Smooth muscle cell (in vitro differentiated cells): Measurements from ENCODE around the gene HYAL2. TPM values are rescaled to one million over a fixed set of nuclear protein-coding genes. Genes with fewer than 3 reads are reported as not detected.

Source experiments
- DNase-seq: peaks from one replicate; lab custom pipeline; 2025; ENCODE audit not compliant: unreplicated experiment; lab: John Stamatoyannopoulos, UW
- H2AFZ ChIP-seq: fragments of 200-600 bp; sonication (generic); 2 replicates; pipeline ENCODE4 v1.6.0; 2016; ENCODE audit warnings: antibody characterized with exemption, low read depth, mild to moderate bottlenecking
- H3F3A ChIP-seq: fragments of 200-600 bp; sonication (generic); 2 replicates; pipeline ENCODE4 v1.6.0; 2017; ENCODE audit warnings: antibody characterized with exemption, low read depth
- H3K27ac ChIP-seq: fragments of 200-600 bp; sonication (generic); 2 replicates; pipeline ENCODE4 v1.5.1; 2016; ENCODE audit warnings: low read depth, mild to moderate bottlenecking
- H3K27me3 ChIP-seq: fragments of 200-600 bp; sonication (generic); 2 replicates; pipeline ENCODE4 v1.6.1; 2016; ENCODE audit warnings: low read depth, mild to moderate bottlenecking
- H3K36me3 ChIP-seq: fragments of 200-600 bp; sonication (generic); 2 replicates; pipeline ENCODE4 v1.5.1; 2016; ENCODE audit warnings: low read depth
- H3K4me1 ChIP-seq: fragments of 200-600 bp; sonication (generic); 2 replicates; pipeline ENCODE4 v1.5.1; 2016; ENCODE audit warnings: low read depth
- H3K4me2 ChIP-seq: fragments of 200-600 bp; sonication (generic); 2 replicates; pipeline ENCODE4 v1.6.0; 2016; ENCODE audit warnings: mild to moderate bottlenecking
- H3K4me3 ChIP-seq: fragments of 200-600 bp; sonication (generic); 2 replicates; pipeline ENCODE4 v1.5.1; 2016; ENCODE audit warnings: mild to moderate bottlenecking
- H3K79me2 ChIP-seq: fragments of 200-600 bp; sonication (generic); 2 replicates; pipeline ENCODE4 v1.6.0; 2016; ENCODE audit warnings: low read depth, mild to moderate bottlenecking
- H3K9ac ChIP-seq: fragments of 200-600 bp; sonication (generic); 2 replicates; pipeline ENCODE4 v1.6.0; 2016; ENCODE audit warnings: low read depth
- H3K9me3 ChIP-seq: fragments of 200-600 bp; sonication (generic); replicated peaks from 2 replicates; pipeline ENCODE4 v1.5.1; 2016; ENCODE audit warnings: low read depth
- H4K20me1 ChIP-seq: fragments of 200-600 bp; sonication (generic); 2 replicates; pipeline ENCODE4 v1.6.0; 2016; ENCODE audit warnings: low read depth
- CTCF ChIP-seq: fragments of 200-600 bp; sonication (generic); IDR thresholded peaks from 2 replicates; pipeline ENCODE4 v1.5.1; 2017; ENCODE audit warnings: borderline replicate concordance, mild to moderate bottlenecking, antibody characterized with exemption; ENCODE audit not compliant: insufficient read depth, poor library complexity, severe bottlenecking
- WGBS: methylation state at CpG from one replicate; pipeline ENCODE4 v1.1.7; 2016; ENCODE audit warnings: low lambda C conversion rate; 5-methylcytosine and 5-hydroxymethylcytosine counted together
- polyA plus RNA-seq: library from polyadenylated mRNA; unstranded; fragments of >200 nt; fragmentation: Nextera tagmentation; extraction: Ambion mirVana; gene quantifications from 2 replicates; pipeline ENCODE4 v1.2.1, GENCODE V29; 2016
- total RNA-seq: library from RNA; depleted of rRNA; stranded (reverse); fragments of >200 nt; gene quantifications from 2 replicates; pipeline ENCODE4 v1.2.3, GENCODE V29; 2014

Gene HYAL2
- total and polyA plus RNA-seq, 2 experiments from 2014 or later: 83.3 to 88.0 TPM

DNA sequence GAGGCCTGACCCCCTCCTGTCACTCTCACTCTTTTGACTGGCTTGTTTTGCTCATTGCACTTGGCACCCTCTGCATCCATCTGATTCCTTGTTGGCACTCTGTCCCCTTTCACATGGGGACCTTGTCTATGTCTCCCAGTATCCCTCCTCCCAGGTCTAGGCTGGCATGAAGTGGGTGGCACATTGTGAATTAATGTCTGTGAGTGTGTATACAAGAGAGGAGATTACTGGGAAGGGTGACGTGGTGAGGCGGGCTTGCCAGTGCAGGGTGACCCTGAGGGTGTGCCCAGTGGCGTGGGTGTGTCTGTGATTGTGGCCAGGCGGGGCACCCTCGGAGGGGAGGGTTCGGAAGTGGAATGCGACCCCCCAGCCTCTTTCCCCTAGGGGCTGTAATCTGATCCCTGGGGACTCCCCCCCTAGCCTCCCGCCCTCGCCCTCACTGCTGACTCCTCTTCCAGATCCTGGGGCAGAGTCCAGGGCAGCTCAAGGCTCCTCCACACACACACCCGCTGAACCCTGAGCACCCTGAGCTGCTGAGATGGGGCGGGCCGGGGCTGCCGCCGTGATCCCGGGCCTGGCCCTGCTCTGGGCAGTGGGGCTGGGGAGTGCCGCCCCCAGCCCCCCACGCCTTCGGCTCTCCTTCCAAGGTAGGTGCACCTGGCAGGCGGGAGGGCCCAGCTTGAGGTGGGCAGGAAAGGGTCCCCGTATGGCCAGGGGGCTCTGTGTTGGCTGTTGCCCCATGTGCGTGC is 53.7 kb downstream of the HYAL2 start, which contains the start of gene SEMA3B:
Gene SEMA3B (plus strand): TSS at position 445 of the 749 bp plus-strand sequence. CDS start 94 bp downstream, at position 539.
- H3K4me3 ChIP-seq: peak within 1 kb of the TSS; percentile 27
- no peaks in the 10 kb centered on the region for H3K36me3 ChIP-seq
- TF ChIP-seq CTCF: no peak
- H2AFZ ChIP-seq: no peak within 1 kb of the TSS
- peak within 1 kb of the TSS; percentile 94 for H3K4me2 ChIP-seq
- H4K20me1 ChIP-seq: no peaks in the 10 kb centered on the region
- no peaks in the 10 kb centered on the region for H3K9me3 ChIP-seq
- H3F3A ChIP-seq: peaks cover 15% of the 10 kb centered on the region
- H3K9ac ChIP-seq: peak within 1 kb of the TSS; percentile 48
- peaks cover 9% of the 10 kb centered on the region for H3K27me3 ChIP-seq
- peak within 1 kb of the TSS; percentile 67 for H3K27ac ChIP-seq
- DNase-seq: no peak
- no peaks in the 10 kb centered on the region for H3K79me2 ChIP-seq
- H3K4me1 ChIP-seq: peaks cover 49% of the 10 kb centered on the region
- 54% methylated on average over 21 of the region's 21 CpGs for WGBS

DNA sequence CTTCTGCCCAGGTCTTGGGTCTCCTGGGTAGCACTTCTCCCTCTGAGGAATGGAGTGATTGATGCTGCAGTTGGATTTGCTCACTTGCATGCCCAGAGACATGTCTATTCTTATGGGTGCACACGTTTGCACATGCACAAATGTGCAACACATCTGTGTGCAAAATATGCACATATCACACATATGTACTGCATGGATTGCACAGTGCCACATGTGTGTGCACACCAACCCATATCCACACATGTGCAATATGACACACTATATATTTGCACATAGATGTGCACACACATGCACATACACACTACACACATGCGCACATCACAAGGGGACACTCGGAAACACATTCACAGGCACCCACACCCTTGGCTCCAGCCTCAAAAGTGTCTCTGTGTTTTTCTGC is 54.3 kb downstream of the HYAL2 start:
- no peaks in the 10 kb centered on the region for H3K79me2 ChIP-seq
- peak overlapping the region; percentile 67 for H3K27ac ChIP-seq
- no peak overlapping the region for H3K4me3 ChIP-seq
- no peak overlapping the region for H3K9ac ChIP-seq
- no peak overlapping the region for H2AFZ ChIP-seq
- no peak for TF ChIP-seq CTCF
- peaks cover 53% of the 10 kb centered on the region for H3K4me1 ChIP-seq
- 85% methylated on average over 3 of the region's 3 CpGs for WGBS
- H4K20me1 ChIP-seq: no peaks in the 10 kb centered on the region
- H3K9me3 ChIP-seq: no peaks in the 10 kb centered on the region
- H3F3A ChIP-seq: peaks cover 19% of the 10 kb centered on the region
- H3K36me3 ChIP-seq: no peaks in the 10 kb centered on the region
- peaks cover 3% of the 10 kb centered on the region for H3K27me3 ChIP-seq
- peak overlapping the region; percentile 94 for H3K4me2 ChIP-seq
- DNase-seq: no peak

Other genes starting within 250 kb of the HYAL2 start
- 151 and 177 TPM in 2 replicates for gene RBM5, start 233.8 kb downstream of the HYAL2 start, total RNA-seq
- 56.0 and 67.6 TPM in 2 replicates for gene RBM5, start 233.8 kb downstream of the HYAL2 start, polyA plus RNA-seq
- gene SEMA3F, start 167.4 kb downstream of the HYAL2 start, total RNA-seq: 16.9 and 25.0 TPM in 2 replicates
- gene SEMA3F, start 167.4 kb downstream of the HYAL2 start, polyA plus RNA-seq: 9.2 and 17.8 TPM in 2 replicates
- not detected in 2 replicates for gene GNAT1, start 131.1 kb downstream of the HYAL2 start, total RNA-seq
- 0.24 TPM in 1 of 2 replicates, not detected in the other for gene GNAT1, start 131.1 kb downstream of the HYAL2 start, polyA plus RNA-seq
- gene SLC38A3, start 117.5 kb downstream of the HYAL2 start, total RNA-seq: 0.58 and 3.9 TPM in 2 replicates
- gene SLC38A3, start 117.5 kb downstream of the HYAL2 start, polyA plus RNA-seq: 3.5 and 4.2 TPM in 2 replicates
- gene GNAI2, start 86.5 kb downstream of the HYAL2 start, total RNA-seq: 209 and 230 TPM in 2 replicates
- 454 and 466 TPM in 2 replicates for gene GNAI2, start 86.5 kb downstream of the HYAL2 start, polyA plus RNA-seq
- gene SEMA3B, start 53.6 kb downstream of the HYAL2 start, total RNA-seq: 26.8 and 48.3 TPM in 2 replicates
- 26.3 and 70.7 TPM in 2 replicates for gene SEMA3B, start 53.6 kb downstream of the HYAL2 start, polyA plus RNA-seq
- gene LSMEM2, start 43.7 kb downstream of the HYAL2 start, total RNA-seq: 0.09 and 0.18 TPM in 2 replicates
- 0.87 TPM in 1 of 2 replicates, not detected in the other for gene LSMEM2, start 43.7 kb downstream of the HYAL2 start, polyA plus RNA-seq
- gene IFRD2, start 30.3 kb downstream of the HYAL2 start, total RNA-seq: 19.9 and 20.8 TPM in 2 replicates
- gene IFRD2, start 30.3 kb downstream of the HYAL2 start, polyA plus RNA-seq: 59.3 and 62.6 TPM in 2 replicates
- 1.6 and 2.5 TPM in 2 replicates for gene HYAL3, start 23.3 kb downstream of the HYAL2 start, total RNA-seq
- 3.7 and 6.7 TPM in 2 replicates for gene HYAL3, start 23.3 kb downstream of the HYAL2 start, polyA plus RNA-seq
- gene NAA80, start 23.3 kb downstream of the HYAL2 start, total RNA-seq: 11.3 and 13.0 TPM in 2 replicates
- 16.7 and 21.9 TPM in 2 replicates for gene NAA80, start 23.3 kb downstream of the HYAL2 start, polyA plus RNA-seq
- 0.54 and 1.0 TPM in 2 replicates for gene HYAL1, start 19.2 kb downstream of the HYAL2 start, total RNA-seq
- 1.4 TPM in 1 of 2 replicates, not detected in the other for gene HYAL1, start 19.2 kb downstream of the HYAL2 start, polyA plus RNA-seq
- 25.1 and 28.8 TPM in 2 replicates for gene TUSC2, start 5.5 kb upstream of the HYAL2 start, total RNA-seq
- gene TUSC2, start 5.5 kb upstream of the HYAL2 start, polyA plus RNA-seq: 53.4 and 57.5 TPM in 2 replicates
- gene RASSF1, start 18.1 kb upstream of the HYAL2 start, total RNA-seq: 25.3 and 27.6 TPM in 2 replicates
- 58.5 and 62.2 TPM in 2 replicates for gene RASSF1, start 18.1 kb upstream of the HYAL2 start, polyA plus RNA-seq
- gene ZMYND10, start 23.0 kb upstream of the HYAL2 start, total RNA-seq: 0.27 and 1.4 TPM in 2 replicates
- 0.21 and 1.7 TPM in 2 replicates for gene ZMYND10, start 23.0 kb upstream of the HYAL2 start, polyA plus RNA-seq
- gene NPRL2, start 28.0 kb upstream of the HYAL2 start, total RNA-seq: 18.0 and 25.1 TPM in 2 replicates
- gene NPRL2, start 28.0 kb upstream of the HYAL2 start, polyA plus RNA-seq: 29.3 and 39.7 TPM in 2 replicates
- gene CYB561D2, start 28.1 kb upstream of the HYAL2 start, total RNA-seq: 15.1 and 21.6 TPM in 2 replicates
- gene CYB561D2, start 28.1 kb upstream of the HYAL2 start, polyA plus RNA-seq: 22.6 and 30.7 TPM in 2 replicates
- gene TMEM115, start 36.8 kb upstream of the HYAL2 start, total RNA-seq: 33.6 and 42.7 TPM in 2 replicates
- gene TMEM115, start 36.8 kb upstream of the HYAL2 start, polyA plus RNA-seq: 53.2 and 56.6 TPM in 2 replicates
- gene CACNA2D2, start 180.9 kb upstream of the HYAL2 start, total RNA-seq: 0.27 and 0.31 TPM in 2 replicates
- gene CACNA2D2, start 180.9 kb upstream of the HYAL2 start, polyA plus RNA-seq: 0.51 and 0.58 TPM in 2 replicates
- gene C3orf18, start 245.0 kb upstream of the HYAL2 start, total RNA-seq: 6.6 and 8.7 TPM in 2 replicates
- gene C3orf18, start 245.0 kb upstream of the HYAL2 start, polyA plus RNA-seq: 18.9 and 20.0 TPM in 2 replicates
- gene HEMK1, start 246.8 kb upstream of the HYAL2 start, total RNA-seq: 6.5 and 15.3 TPM in 2 replicates
- 26.4 and 28.3 TPM in 2 replicates for gene HEMK1, start 246.8 kb upstream of the HYAL2 start, polyA plus RNA-seq